HUES6 (cell line): Measurements from ENCODE around the gene SLC23A3.
A peak's percentile ranks its signal among the peaks of the same experiment; 100 is the strongest.

Experiments used
- H3K27ac ChIP-seq: 2 replicates; pipeline ENCODE4 v1.7.0; 2013; ENCODE audit warnings: low read depth, mild to moderate bottlenecking, low read length, inconsistent platforms
- H3K27me3 ChIP-seq: 2 replicates; pipeline ENCODE4 v1.6.1; 2013; ENCODE audit warnings: low read length; ENCODE audit not compliant: control insufficient read depth, insufficient read depth
- H3K36me3 ChIP-seq: 2 replicates; pipeline ENCODE4 v1.6.1; 2013; ENCODE audit warnings: low read length; ENCODE audit not compliant: control insufficient read depth, insufficient read depth
- H3K4me1 ChIP-seq: 2 replicates; pipeline ENCODE4 v1.6.1; 2013; ENCODE audit warnings: low read length; ENCODE audit not compliant: control insufficient read depth, insufficient read depth
- H3K4me3 ChIP-seq: 2 replicates; pipeline ENCODE4 v1.5.1; 2013; ENCODE audit warnings: low read depth, low read length
- H3K9ac ChIP-seq: one replicate; pipeline ENCODE4 v1.6.1; 2013; ENCODE audit warnings: mild to moderate bottlenecking, low read length
- H3K9me3 ChIP-seq: 2 replicates; pipeline ENCODE4 v1.6.1; 2013; ENCODE audit warnings: low read depth, low read length; ENCODE audit not compliant: control insufficient read depth, insufficient read depth

Gene SLC23A3

GRCh38 chr2:219172231-219173154 is 2.7 kb upstream of the SLC23A3 start:
- Histone ChIP-seq H3K27ac (no peak overlapping the region), H3K27me3 (no peaks in the 10 kb centered on the region), H3K4me1 (peaks cover 9% of the 10 kb centered on the region), H3K36me3 (peaks cover 20% of the 10 kb centered on the region; the same call in 1 of the 2 replicates), H3K9me3 (no peaks in the 10 kb centered on the region), H3K4me3 (no peak overlapping the region), H3K9ac (no peak overlapping the region)

GRCh38 chr2:219171231-219171651 is 1.4 kb upstream of the SLC23A3 start:
- peaks cover 20% of the 10 kb centered on the region; the same call in 1 of the 2 replicates for H3K36me3 ChIP-seq
- H3K27me3 ChIP-seq = no peaks in the 10 kb centered on the region
- H3K4me1 ChIP-seq = peaks cover 9% of the 10 kb centered on the region
- no peaks in the 10 kb centered on the region for H3K9me3 ChIP-seq
- no peak overlapping the region for H3K4me3 ChIP-seq
- no peak overlapping the region for H3K27ac ChIP-seq
- H3K9ac ChIP-seq = no peak overlapping the region

- Histone ChIP-seq H3K27ac (no peak overlapping the region), H3K9ac (no peak overlapping the region), H3K36me3 (peaks cover 9% of the 10 kb centered on the region; the same call in 1 of the 2 replicates)
Measured at GRCh38 chr2:219168932-219169331, 897 bp downstream of the SLC23A3 start.

GRCh38 chr2:219168526-219168925 is 1.3 kb downstream of the SLC23A3 start:
- Histone ChIP-seq H3K9ac (no peak overlapping the region), H3K27ac (no peak overlapping the region), H3K9me3 (no peaks in the 10 kb centered on the region), H3K36me3 (peaks cover 9% of the 10 kb centered on the region; the same call in 1 of the 2 replicates), H3K4me1 (peaks cover 3% of the 10 kb centered on the region; the same call in 1 of the 2 replicates), H3K27me3 (no peaks in the 10 kb centered on the region), H3K4me3 (no peak overlapping the region)

More at GRCh38 chr2:219168932-219169331, 897 bp downstream of the SLC23A3 start:
- Histone ChIP-seq H3K4me1 (peaks cover 3% of the 10 kb centered on the region; the same call in 1 of the 2 replicates), H3K9me3 (no peaks in the 10 kb centered on the region), H3K4me3 (no peak overlapping the region), H3K27me3 (no peaks in the 10 kb centered on the region)

GRCh38 chr2:219167997-219168396 is 1.8 kb downstream of the SLC23A3 start:
- H3K27me3 ChIP-seq = no peaks in the 10 kb centered on the region
- H3K9ac ChIP-seq = no peak overlapping the region
- H3K36me3 ChIP-seq = peaks cover 7% of the 10 kb centered on the region; the same call in 1 of the 2 replicates
- H3K9me3 ChIP-seq = no peaks in the 10 kb centered on the region
- peaks cover 3% of the 10 kb centered on the region; the same call in 1 of the 2 replicates for H3K4me1 ChIP-seq
- no peak overlapping the region for H3K4me3 ChIP-seq
- no peak overlapping the region for H3K27ac ChIP-seq

- H3K36me3 ChIP-seq = no peaks in the 10 kb centered on the region
- H3K4me3 ChIP-seq = no peak overlapping the region
- H3K9ac ChIP-seq = no peak overlapping the region
- H3K27ac ChIP-seq = no peak overlapping the region
- H3K4me1 ChIP-seq = peaks cover 4% of the 10 kb centered on the region; the same call in 1 of the 2 replicates
- H3K9me3 ChIP-seq = no peaks in the 10 kb centered on the region
- H3K27me3 ChIP-seq = peaks cover 15% of the 10 kb centered on the region
Measured at GRCh38 chr2:219165058-219165911, 4.5 kb downstream of the SLC23A3 start.

GRCh38 chr2:219163156-219163555 is 6.7 kb downstream of the SLC23A3 start:
- Histone ChIP-seq H3K4me1 (peaks cover 4% of the 10 kb centered on the region; the same call in 1 of the 2 replicates), H3K36me3 (no peaks in the 10 kb centered on the region), H3K4me3 (no peak overlapping the region), H3K27ac (no peak overlapping the region), H3K9me3 (no peaks in the 10 kb centered on the region), H3K27me3 (peaks cover 15% of the 10 kb centered on the region), H3K9ac (no peak overlapping the region)

- Histone ChIP-seq H3K36me3 (no peaks in the 10 kb centered on the region), H3K4me3 (peak overlapping the region; percentile 84), H3K27ac (no peak overlapping the region), H3K27me3 (peaks cover 15% of the 10 kb centered on the region), H3K9ac (peak overlapping the region; percentile 19), H3K4me1 (peaks cover 12% of the 10 kb centered on the region; the same call in 1 of the 2 replicates), H3K9me3 (no peaks in the 10 kb centered on the region)
Measured at GRCh38 chr2:219161097-219161496, 8.7 kb downstream of the SLC23A3 start.

GRCh38 chr2:219160186-219161017 is 9.4 kb downstream of the SLC23A3 start, which contains the start of gene NHEJ1:
NHEJ1 (minus strand) TSS chr2:219160815; CDS start chr2:219158362, 2,453 bp downstream.
- 0 out of 2 replicates have a peak within 1 kb of the TSS, but pooled peaks have one; percentile 38 for H3K27ac ChIP-seq
- H3K4me3 ChIP-seq = peak within 1 kb of the TSS; percentile 84
- peak within 1 kb of the TSS; percentile 90 for H3K9ac ChIP-seq
- H3K4me1 ChIP-seq = peaks cover 12% of the 10 kb centered on the region; the same call in 1 of the 2 replicates
- peaks cover 15% of the 10 kb centered on the region for H3K27me3 ChIP-seq
- H3K36me3 ChIP-seq = no peaks in the 10 kb centered on the region
- H3K9me3 ChIP-seq = no peaks in the 10 kb centered on the region

- peak overlapping the region; percentile 84 for H3K4me3 ChIP-seq
- peak overlapping the region; percentile 29 for H3K9ac ChIP-seq
- peaks cover 15% of the 10 kb centered on the region for H3K27me3 ChIP-seq
- H3K27ac ChIP-seq = no peak overlapping the region
- no peaks in the 10 kb centered on the region for H3K36me3 ChIP-seq
- H3K4me1 ChIP-seq = peaks cover 12% of the 10 kb centered on the region; the same call in 1 of the 2 replicates
- H3K9me3 ChIP-seq = no peaks in the 10 kb centered on the region
Measured at GRCh38 chr2:219159771-219160185, 10.1 kb downstream of the SLC23A3 start.
